ENCODE measurements around the gene AKT1.

The AKT1 gene

GRCh38 chr14:104721505-104722431, 73.8 kb downstream of the AKT1 start:
- DNase-seq: no peak
